Measurements from ENCODE around the gene NEUROD2. TPM values are rescaled to one million over a fixed set of nuclear protein-coding genes. Genes with fewer than 3 reads are reported as not detected.

NEUROD2 gene
- total RNA-seq, 4 donors from 2014 or later, result 0.06 TPM; not detected in 3

GRCh38 chr17:39629898-39630297, 22.2 kb upstream of the NEUROD2 start:
- DNase-seq (ENCODE audit: low spot score), result no peak
- TF ChIP-seq CTCF (IDR thresholded peaks at IDR 0.05), result no peak

GRCh38 chr17:39629494-39629880, 21.8 kb upstream of the NEUROD2 start:
- no peak for TF ChIP-seq CTCF (IDR thresholded peaks at IDR 0.05)
- DNase-seq (ENCODE audit: low spot score) (no peak), ATAC-seq (ENCODE audit: low FRiP score) (no peak)

More at GRCh38 chr17:39629898-39630297, 22.2 kb upstream of the NEUROD2 start:
- no peak for ATAC-seq (ENCODE audit: low FRiP score)

- DNase-seq (ENCODE audit: low spot score) (no peak), ATAC-seq (ENCODE audit: low FRiP score) (no peak)
These were observed 21.2 kb upstream of the NEUROD2 start for GRCh38 chr17:39628655-39629493.

GRCh38 chr17:39627712-39628516, 20.2 kb upstream of the NEUROD2 start:
- TF ChIP-seq CTCF (IDR thresholded peaks at IDR 0.05), result no peak
- ATAC-seq (ENCODE audit: low FRiP score) (no peak), DNase-seq (ENCODE audit: low spot score) (no peak)

More at GRCh38 chr17:39628655-39629493, 21.2 kb upstream of the NEUROD2 start:
- TF ChIP-seq CTCF (IDR thresholded peaks at IDR 0.05), result no peak

GRCh38 chr17:39627047-39627711, 19.5 kb upstream of the NEUROD2 start:
- no peak for ATAC-seq (ENCODE audit: low FRiP score)
- DNase-seq (ENCODE audit: low spot score), result no peak
- no peak for TF ChIP-seq CTCF (IDR thresholded peaks at IDR 0.05)

GRCh38 chr17:39626171-39627046, 18.7 kb upstream of the NEUROD2 start, which contains the start of gene PPP1R1B:
Gene PPP1R1B, plus strand, starts transcription at chr17:39626952. Its CDS starts 441 bp downstream, at chr17:39627393.
- no peak for ATAC-seq (ENCODE audit: low FRiP score)
- no peak for DNase-seq (ENCODE audit: low spot score)
- no peak for TF ChIP-seq CTCF (IDR thresholded peaks at IDR 0.05)
